VCaP (cell line): ENCODE measurements around the gene GPC1.

ENCODE experiments used
- H3K27ac ChIP-seq: fragments of 450-650 bp; 2 replicates; pipeline ENCODE4 v1.5.1; 2017
- CTCF ChIP-seq: fragments of 450-650 bp; conservative IDR thresholded peaks from 2 replicates; pipeline ENCODE4 v1.5.1; 2017; ENCODE audit warnings: mild to moderate bottlenecking, moderate library complexity

The GPC1 gene

GRCh38 chr2:240464514-240465241, 29.2 kb downstream of the GPC1 start:
- TF ChIP-seq CTCF, result no peak
- H3K27ac ChIP-seq, result no peak overlapping the region

GRCh38 chr2:240465268-240465764, 29.9 kb downstream of the GPC1 start:
- TF ChIP-seq CTCF, result no peak
- no peak overlapping the region for H3K27ac ChIP-seq

- TF ChIP-seq CTCF, result no peak
- no peak overlapping the region for H3K27ac ChIP-seq
Measured at GRCh38 chr2:240465765-240466578, 30.5 kb downstream of the GPC1 start.

GRCh38 chr2:240466579-240467148, 31.2 kb downstream of the GPC1 start:
- no peak for TF ChIP-seq CTCF
- no peak overlapping the region for H3K27ac ChIP-seq

GRCh38 chr2:240467149-240467642, 31.7 kb downstream of the GPC1 start:
- no peak overlapping the region for H3K27ac ChIP-seq
- TF ChIP-seq CTCF, result no peak

- no peak overlapping the region for H3K27ac ChIP-seq
- no peak for TF ChIP-seq CTCF
Measured at GRCh38 chr2:240467659-240468302, 32.3 kb downstream of the GPC1 start.
